NCI-H524 (cell line): ENCODE data around the gene OLFM1.
"Not testable (repeated sequence)": the region's sequence is repeated elsewhere in the genome, so short reads cannot be mapped to it uniquely, and the experiment has no call there.

Experiments used
- DNase-seq, 2 experiments: peaks; one replicate each; lab custom pipeline; 2025; lab: John Stamatoyannopoulos, UW

Gene OLFM1

GRCh38 chr9:135152614-135153334 is 65.3 kb downstream of the OLFM1 start:
- DNase-seq = peak in 1 of 2 experiments; percentile 37

GRCh38 chr9:135154050-135154615 is 66.7 kb downstream of the OLFM1 start:
- DNase-seq = no peak

GRCh38 chr9:135155396-135155795 is 67.9 kb downstream of the OLFM1 start:
- no peak for DNase-seq

- no peak for DNase-seq
Observed at GRCh38 chr9:135156525-135157510, 69.3 kb downstream of the OLFM1 start.

- DNase-seq = no peak
Observed at GRCh38 chr9:135157856-135158563, 70.5 kb downstream of the OLFM1 start.

- no peak for DNase-seq
Observed at GRCh38 chr9:135158564-135158937, 71.1 kb downstream of the OLFM1 start.

GRCh38 chr9:135159801-135160200 is 72.3 kb downstream of the OLFM1 start:
- no peak for DNase-seq

- DNase-seq = no peak
Observed at GRCh38 chr9:135160862-135161261, 73.4 kb downstream of the OLFM1 start.

- not testable (repeated sequence) for DNase-seq
Observed at GRCh38 chr9:135162599-135162998, 75.1 kb downstream of the OLFM1 start.

- no peak for DNase-seq
Observed at GRCh38 chr9:135163023-135163780, 75.7 kb downstream of the OLFM1 start.

- DNase-seq = no peak
Observed at GRCh38 chr9:135164036-135164435, 76.6 kb downstream of the OLFM1 start.

- no peak for DNase-seq
Observed at GRCh38 chr9:135165003-135165711, 77.7 kb downstream of the OLFM1 start.

GRCh38 chr9:135165756-135166519 is 78.5 kb downstream of the OLFM1 start:
- DNase-seq = no peak

GRCh38 chr9:135166565-135166964 is 79.1 kb downstream of the OLFM1 start:
- no peak for DNase-seq

GRCh38 chr9:135167356-135167755 is 79.9 kb downstream of the OLFM1 start:
- DNase-seq = no peak

- DNase-seq = peak in 1 of 2 experiments; percentile 39
Observed at GRCh38 chr9:135167849-135168655, 80.6 kb downstream of the OLFM1 start.

GRCh38 chr9:135169709-135170226 is 82.3 kb downstream of the OLFM1 start:
- no peak for DNase-seq

GRCh38 chr9:135170535-135170934 is 83.1 kb downstream of the OLFM1 start:
- no peak for DNase-seq
